ENCODE results near the gene CES2.

DNA sequence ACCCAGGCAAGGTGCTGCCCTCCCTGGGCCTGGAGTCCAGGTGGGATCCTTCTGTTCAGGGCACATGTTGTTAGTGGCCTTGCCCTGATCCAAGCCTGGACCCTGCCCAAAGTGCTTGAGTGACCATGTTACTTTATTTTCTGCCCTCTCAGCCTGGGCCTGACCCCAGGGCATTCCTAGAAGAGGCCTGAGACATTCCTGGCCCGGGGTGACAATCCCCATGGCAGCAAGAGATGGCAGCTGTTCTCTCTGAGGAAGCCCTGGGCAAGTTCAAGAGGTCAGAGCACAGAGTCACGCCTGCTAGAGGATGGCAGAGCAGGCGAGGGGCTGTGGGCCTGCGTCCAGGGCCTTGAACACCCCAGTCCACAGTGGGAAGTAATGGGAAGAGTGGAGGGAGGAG lies 21.6 kb upstream of the CES2 start:
- TF ChIP-seq ZFP30 (CRISPR knock-in tag; IDR thresholded peaks at IDR 0.05) (no peak), CSDC2 (CRISPR knock-in tag; IDR thresholded peaks at IDR 0.05) (no peak), ESRRG (CRISPR knock-in tag; IDR thresholded peaks at IDR 0.05) (no peak), SNAI2 (CRISPR knock-in tag; IDR thresholded peaks at IDR 0.05) (no peak), ZFP3 (CRISPR knock-in tag; IDR thresholded peaks at IDR 0.05) (no peak), TOX (CRISPR knock-in tag; IDR thresholded peaks at IDR 0.05; ENCODE audit: borderline replicate concordance) (no peak), BACH2 (CRISPR knock-in tag; IDR thresholded peaks at IDR 0.05; ENCODE audit: borderline replicate concordance) (no peak), ARNTL (CRISPR knock-in tag; IDR thresholded peaks at IDR 0.05; ENCODE audit: borderline replicate concordance, low read depth) (no peak)
- TF ChIP-seq, protein P1, sequence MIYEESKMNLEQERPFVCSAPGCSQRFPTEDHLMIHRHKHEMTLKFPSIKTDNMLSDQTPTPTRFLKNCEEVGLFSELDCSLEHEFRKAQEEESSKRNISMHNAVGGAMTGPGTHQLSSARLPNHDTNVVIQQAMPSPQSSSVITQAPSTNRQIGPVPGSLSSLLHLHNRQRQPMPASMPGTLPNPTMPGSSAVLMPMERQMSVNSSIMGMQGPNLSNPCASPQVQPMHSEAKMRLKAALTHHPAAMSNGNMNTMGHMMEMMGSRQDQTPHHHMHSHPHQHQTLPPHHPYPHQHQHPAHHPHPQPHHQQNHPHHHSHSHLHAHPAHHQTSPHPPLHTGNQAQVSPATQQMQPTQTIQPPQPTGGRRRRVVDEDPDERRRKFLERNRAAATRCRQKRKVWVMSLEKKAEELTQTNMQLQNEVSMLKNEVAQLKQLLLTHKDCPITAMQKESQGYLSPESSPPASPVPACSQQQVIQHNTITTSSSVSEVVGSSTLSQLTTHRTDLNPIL (CRISPR knock-in tag; IDR thresholded peaks at IDR 0.05; ENCODE audit: low read depth) = no peak
- TF ChIP-seq, protein P2, sequence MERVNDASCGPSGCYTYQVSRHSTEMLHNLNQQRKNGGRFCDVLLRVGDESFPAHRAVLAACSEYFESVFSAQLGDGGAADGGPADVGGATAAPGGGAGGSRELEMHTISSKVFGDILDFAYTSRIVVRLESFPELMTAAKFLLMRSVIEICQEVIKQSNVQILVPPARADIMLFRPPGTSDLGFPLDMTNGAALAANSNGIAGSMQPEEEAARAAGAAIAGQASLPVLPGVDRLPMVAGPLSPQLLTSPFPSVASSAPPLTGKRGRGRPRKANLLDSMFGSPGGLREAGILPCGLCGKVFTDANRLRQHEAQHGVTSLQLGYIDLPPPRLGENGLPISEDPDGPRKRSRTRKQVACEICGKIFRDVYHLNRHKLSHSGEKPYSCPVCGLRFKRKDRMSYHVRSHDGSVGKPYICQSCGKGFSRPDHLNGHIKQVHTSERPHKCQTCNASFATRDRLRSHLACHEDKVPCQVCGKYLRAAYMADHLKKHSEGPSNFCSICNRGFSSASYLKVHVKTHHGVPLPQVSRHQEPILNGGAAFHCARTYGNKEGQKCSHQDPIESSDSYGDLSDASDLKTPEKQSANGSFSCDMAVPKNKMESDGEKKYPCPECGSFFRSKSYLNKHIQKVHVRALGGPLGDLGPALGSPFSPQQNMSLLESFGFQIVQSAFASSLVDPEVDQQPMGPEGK (CRISPR knock-in tag; IDR thresholded peaks at IDR 0.05; ENCODE audit: borderline replicate concordance) = no peak

Data from SK-N-SH treated with all-trans-retinoic acid at 6 μM for 48 hours (cell line).